Nucleus accumbens (tissue), 56 donors: ENCODE results near the gene CTDSP2.
"Not testable (repeated sequence)": the region's sequence is repeated elsewhere in the genome, so short reads cannot be mapped to it uniquely, and the experiment has no call there.

ENCODE experiments used
- DNase-seq, 56 donors: peaks; one replicate each; lab custom pipeline; 2025; lab: John Stamatoyannopoulos, UW

Gene CTDSP2

GRCh38 chr12:57883057-57883456 lies 36.5 kb upstream of the CTDSP2 start:
- no peak for DNase-seq

- no peak for DNase-seq
These were observed 36.0 kb upstream of the CTDSP2 start for GRCh38 chr12:57882575-57882974.

GRCh38 chr12:57881475-57881874 lies 34.9 kb upstream of the CTDSP2 start:
- DNase-seq: no peak

- DNase-seq: not testable (repeated sequence)
These were observed 34.5 kb upstream of the CTDSP2 start for GRCh38 chr12:57881035-57881434.

- DNase-seq: no peak
These were observed 31.3 kb upstream of the CTDSP2 start for GRCh38 chr12:57877876-57878275.

GRCh38 chr12:57875753-57876547 lies 29.4 kb upstream of the CTDSP2 start:
- no peak for DNase-seq

GRCh38 chr12:57874166-57875108 lies 27.9 kb upstream of the CTDSP2 start:
- DNase-seq: no peak

- DNase-seq: no peak
These were observed 25.8 kb upstream of the CTDSP2 start for GRCh38 chr12:57872362-57872761.

- no peak for DNase-seq
These were observed 23.4 kb upstream of the CTDSP2 start for GRCh38 chr12:57869927-57870318.

GRCh38 chr12:57869298-57869926 lies 22.9 kb upstream of the CTDSP2 start:
- DNase-seq: peak in 32 of 56 donors; percentile 8 to 70 (median 42)

- DNase-seq: peak in 48 of 56 donors; percentile 13 to 74 (median 49)
These were observed 22.3 kb upstream of the CTDSP2 start for GRCh38 chr12:57868851-57869268.

- DNase-seq: no peak
These were observed 21.7 kb upstream of the CTDSP2 start for GRCh38 chr12:57868221-57868620.

- DNase-seq: no peak
These were observed 19.9 kb upstream of the CTDSP2 start for GRCh38 chr12:57866308-57867019.

- DNase-seq: peak in 36 of 56 donors; percentile 10 to 73 (median 38)
These were observed 18.7 kb upstream of the CTDSP2 start for GRCh38 chr12:57865084-57865751.

GRCh38 chr12:57864442-57865083 lies 18.0 kb upstream of the CTDSP2 start:
- peak in 1 of 56 donors; percentile 8 for DNase-seq

GRCh38 chr12:57863676-57864075 lies 17.1 kb upstream of the CTDSP2 start:
- DNase-seq: no peak

GRCh38 chr12:57861967-57862366 lies 15.4 kb upstream of the CTDSP2 start:
- DNase-seq: no peak

GRCh38 chr12:57860883-57861282 lies 14.4 kb upstream of the CTDSP2 start:
- DNase-seq: not testable (repeated sequence)

GRCh38 chr12:57859121-57859520 lies 12.6 kb upstream of the CTDSP2 start:
- no peak for DNase-seq
